GM12878 (cell line): ENCODE results near the gene CCR8. TPM values are rescaled to one million over a fixed set of nuclear protein-coding genes. Genes with fewer than 3 reads are reported as not detected.

Source experiments
- BCL3 ChIP-seq: IDR thresholded peaks from 2 replicates; pipeline ENCODE4 v1.6.1; 2011; ENCODE audit warnings: borderline replicate concordance, low read depth, mild to moderate bottlenecking, moderate library complexity, low read length; ENCODE audit not compliant: insufficient read depth, poor library complexity, severe bottlenecking
- BHLHE40 ChIP-seq, 2 experiments: fragments of 450-650 bp in 1 of 2; IDR thresholded peaks; 2 replicates each; pipeline ENCODE4 v1.6.1; 2011 to 2017; ENCODE audit warnings: low read depth in 2 of 2, borderline replicate concordance in 1 of 2, improper control_type of control experiment in 1 of 2, low read length in 1 of 2, mild to moderate bottlenecking in 1 of 2
- CHD2 ChIP-seq: IDR thresholded peaks from 2 replicates; pipeline ENCODE4 v1.6.1; 2011; ENCODE audit warnings: low read depth, low read length, improper control_type of control experiment, borderline replicate concordance
- CREM ChIP-seq: IDR thresholded peaks from 2 replicates; pipeline ENCODE4 v1.6.1; 2014; ENCODE audit warnings: antibody characterized with exemption, low read depth
- DPF2 ChIP-seq: fragments of 450-650 bp; IDR thresholded peaks from 2 replicates; pipeline ENCODE4 v1.6.1; 2017; ENCODE audit warnings: mild to moderate bottlenecking
- EGR1 ChIP-seq, 2 experiments: IDR thresholded peaks; 1 replicate in 1 of 2; 2 replicates in 1 of 2; pipeline ENCODE4 v1.6.1; 2011 to 2012; ENCODE audit warnings: low read depth in 2 of 2, low read length in 2 of 2, borderline replicate concordance in 1 of 2, mild to moderate bottlenecking in 1 of 2, moderate library complexity in 1 of 2
- FOXM1 ChIP-seq: IDR thresholded peaks from 2 replicates; pipeline ENCODE4 v1.6.1; 2012; ENCODE audit warnings: low read depth, mild to moderate bottlenecking, inconsistent platforms, low read length, moderate library complexity
- GABPA ChIP-seq: IDR thresholded peaks from 2 replicates; pipeline ENCODE4 v1.6.1; 2014; ENCODE audit warnings: antibody characterized with exemption, low read depth, mild to moderate bottlenecking, inconsistent platforms
- HCFC1 ChIP-seq: fragments of 150-350 bp; IDR thresholded peaks from 2 replicates; pipeline ENCODE4 v1.6.1; 2014; ENCODE audit warnings: low read length
- IKZF2 ChIP-seq, 2 experiments: fragments of 450-650 bp; IDR thresholded peaks; 2 replicates each; pipeline ENCODE4 v1.6.1; 2017; ENCODE audit warnings: mild to moderate bottlenecking in 2 of 2, moderate library complexity in 2 of 2
- JUNB ChIP-seq: IDR thresholded peaks from 2 replicates; pipeline ENCODE4 v1.6.1; 2016; ENCODE audit warnings: antibody characterized with exemption, mild to moderate bottlenecking
- MEF2B ChIP-seq: fragments of 450-650 bp; IDR thresholded peaks from 2 replicates; pipeline ENCODE4 v1.6.1; 2018; ENCODE audit warnings: mild to moderate bottlenecking, moderate library complexity; ENCODE audit not compliant: partially characterized antibody, poor library complexity, severe bottlenecking
- MTA3 ChIP-seq: IDR thresholded peaks from 2 replicates; pipeline ENCODE4 v1.6.1; 2012; ENCODE audit warnings: low read length, inconsistent platforms, borderline replicate concordance
- PAX8 ChIP-seq: fragments of 450-650 bp; IDR thresholded peaks from 2 replicates; pipeline ENCODE4 v1.6.1; 2017; ENCODE audit warnings: mild to moderate bottlenecking, moderate library complexity
- RB1 ChIP-seq: fragments of 450-650 bp; formaldehyde crosslinking; IDR thresholded peaks from 2 replicates; pipeline ENCODE4 v1.6.1; 2017; ENCODE audit warnings: mild to moderate bottlenecking, borderline replicate concordance
- RUNX3 ChIP-seq: IDR thresholded peaks from 2 replicates; pipeline ENCODE4 v1.6.1; 2012; ENCODE audit warnings: low read length, inconsistent platforms
- SIX5 ChIP-seq: IDR thresholded peaks from 2 replicates; pipeline ENCODE4 v1.6.1; 2011; ENCODE audit warnings: mild to moderate bottlenecking, low read depth, low read length, moderate library complexity; ENCODE audit not compliant: severe bottlenecking
- SMAD5 ChIP-seq: IDR thresholded peaks from 2 replicates; pipeline ENCODE4 v1.6.1; 2016; ENCODE audit warnings: antibody characterized with exemption, low read depth
- SREBF2 ChIP-seq: IDR thresholded peaks from 2 replicates; pipeline ENCODE4 v1.6.1; 2012; ENCODE audit warnings: mild to moderate bottlenecking, low read length
- YBX1 ChIP-seq: fragments of 450-650 bp; IDR thresholded peaks from 2 replicates; pipeline ENCODE4 v1.6.1; 2016; ENCODE audit warnings: antibody characterized with exemption
- ZNF687 ChIP-seq: fragments of 450-650 bp; IDR thresholded peaks from 2 replicates; pipeline ENCODE4 v1.6.1; 2017; ENCODE audit warnings: mild to moderate bottlenecking, moderate library complexity
- polyA plus RNA-seq, 11 experiments: library from polyadenylated mRNA; depleted of rRNA in 4 of 11; unstranded in 6 of 11; stranded (reverse) in 5 of 11; fragments of >200 nt; fragmentation: Nextera tagmentation in 4 of 11; fragmentation: Illumina TruSeq in 1 of 11; extraction: Ambion mirVana in 4 of 11; extraction: Trizol in 1 of 11; gene quantifications; 1 replicate in 1 of 11; 2 replicates in 10 of 11; pipeline versions ENCODE4 v1.2.1 to v1.2.3, GENCODE V29; 2011 to 2016; ENCODE audit warnings: inconsistent platforms in 2 of 11, missing spikeins in 2 of 11, low read depth in 1 of 11
- total RNA-seq, 4 experiments: library from RNA; depleted of rRNA in 3 of 4; stranded (reverse); fragments of >200 nt in 3 of 4; fragmentation: Illumina TruSeq in 1 of 4; extraction: Trizol in 1 of 4; gene quantifications; 2 replicates each; pipeline versions ENCODE4 v1.2.1 to v1.2.3, GENCODE V29; 2013 to 2021
- TF ChIP-seq, protein P1 (sequence below): fragments of 450-650 bp; IDR thresholded peaks from 2 replicates; pipeline ENCODE4 v1.6.1; 2016; ENCODE audit warnings: mild to moderate bottlenecking, moderate library complexity, borderline replicate concordance

CCR8 gene
- total and polyA plus RNA-seq, 10 of the 15 experiments (the other 5 are each of a cell fraction or from before 2014, with no cell fraction given): 5.2 to 28.8 (median 15.6) TPM

DNA sequence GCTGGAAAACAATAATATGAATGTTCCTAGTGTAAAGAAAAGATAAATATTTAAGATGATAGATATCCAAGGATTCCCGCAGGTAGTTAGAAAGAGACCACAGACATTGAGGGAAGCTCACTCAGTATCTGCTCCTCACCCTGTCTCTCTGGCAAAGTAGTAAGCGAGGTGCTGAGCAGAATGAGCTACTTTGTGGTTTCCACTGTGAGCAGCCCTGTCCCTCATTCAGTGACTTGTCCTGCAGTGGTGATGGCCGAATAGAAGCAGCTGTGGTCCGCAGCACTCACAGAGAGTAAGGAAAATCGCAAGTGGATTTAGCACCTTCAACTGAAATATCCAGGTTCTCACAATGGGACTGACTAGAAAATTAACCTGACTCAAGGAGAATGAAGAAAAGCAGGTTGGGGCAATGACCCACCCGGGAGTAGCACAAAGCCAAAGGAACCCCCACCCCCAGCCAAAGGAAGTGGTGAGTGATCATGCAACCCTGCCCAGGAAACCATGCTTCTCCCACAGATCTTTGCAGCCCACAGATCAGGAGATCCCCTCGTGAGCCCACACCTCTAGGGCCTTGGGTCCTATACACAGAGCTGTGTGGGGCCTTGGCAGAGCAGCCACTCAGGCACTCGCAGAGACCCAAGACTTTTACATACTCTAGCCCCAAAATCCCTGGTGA lies 31.9 kb downstream of the CCR8 start (continued):
- TF ChIP-seq JUNB (peak; percentile 43; the same call in 1 of the 2 replicates), SREBF2 (no peak), FOXM1 (peak; percentile 72; the same call in 1 of the 2 replicates), MTA3 (0 out of 2 replicates have a peak, but pooled peaks have one; percentile 63), IKZF2 (IDR thresholded peaks at IDR 0.05) (peak in 1 of 2 experiments; percentile 15; a peak in 1 of 4 replicates), SIX5 (no peak), BHLHE40 (IDR thresholded peaks at IDR 0.05; ENCODE audit: borderline replicate concordance in 1 of 2, low read depth in 2 of 2, low read length in 1 of 2) (no peak), MEF2B (no peak), BCL3 (no peak), PAX8 (no peak), ZNF687 (peak; percentile 73), CHD2 (no peak), HCFC1 (no peak), EGR1 (IDR thresholded peaks at IDR 0.05; ENCODE audit: borderline replicate concordance in 1 of 2, low read depth in 2 of 2, low read length in 2 of 2) (peak in 1 of 2 experiments; percentile 26; a peak in 1 of 3 replicates), RB1 (no peak), DPF2 (no peak), CREM (peak; percentile 21; the same call in 1 of the 2 replicates), RUNX3 (peak; percentile 90), SMAD5 (no peak), YBX1 (no peak), GABPA (0 out of 2 replicates have a peak, but pooled peaks have one; percentile 19)
- TF ChIP-seq, protein P1, sequence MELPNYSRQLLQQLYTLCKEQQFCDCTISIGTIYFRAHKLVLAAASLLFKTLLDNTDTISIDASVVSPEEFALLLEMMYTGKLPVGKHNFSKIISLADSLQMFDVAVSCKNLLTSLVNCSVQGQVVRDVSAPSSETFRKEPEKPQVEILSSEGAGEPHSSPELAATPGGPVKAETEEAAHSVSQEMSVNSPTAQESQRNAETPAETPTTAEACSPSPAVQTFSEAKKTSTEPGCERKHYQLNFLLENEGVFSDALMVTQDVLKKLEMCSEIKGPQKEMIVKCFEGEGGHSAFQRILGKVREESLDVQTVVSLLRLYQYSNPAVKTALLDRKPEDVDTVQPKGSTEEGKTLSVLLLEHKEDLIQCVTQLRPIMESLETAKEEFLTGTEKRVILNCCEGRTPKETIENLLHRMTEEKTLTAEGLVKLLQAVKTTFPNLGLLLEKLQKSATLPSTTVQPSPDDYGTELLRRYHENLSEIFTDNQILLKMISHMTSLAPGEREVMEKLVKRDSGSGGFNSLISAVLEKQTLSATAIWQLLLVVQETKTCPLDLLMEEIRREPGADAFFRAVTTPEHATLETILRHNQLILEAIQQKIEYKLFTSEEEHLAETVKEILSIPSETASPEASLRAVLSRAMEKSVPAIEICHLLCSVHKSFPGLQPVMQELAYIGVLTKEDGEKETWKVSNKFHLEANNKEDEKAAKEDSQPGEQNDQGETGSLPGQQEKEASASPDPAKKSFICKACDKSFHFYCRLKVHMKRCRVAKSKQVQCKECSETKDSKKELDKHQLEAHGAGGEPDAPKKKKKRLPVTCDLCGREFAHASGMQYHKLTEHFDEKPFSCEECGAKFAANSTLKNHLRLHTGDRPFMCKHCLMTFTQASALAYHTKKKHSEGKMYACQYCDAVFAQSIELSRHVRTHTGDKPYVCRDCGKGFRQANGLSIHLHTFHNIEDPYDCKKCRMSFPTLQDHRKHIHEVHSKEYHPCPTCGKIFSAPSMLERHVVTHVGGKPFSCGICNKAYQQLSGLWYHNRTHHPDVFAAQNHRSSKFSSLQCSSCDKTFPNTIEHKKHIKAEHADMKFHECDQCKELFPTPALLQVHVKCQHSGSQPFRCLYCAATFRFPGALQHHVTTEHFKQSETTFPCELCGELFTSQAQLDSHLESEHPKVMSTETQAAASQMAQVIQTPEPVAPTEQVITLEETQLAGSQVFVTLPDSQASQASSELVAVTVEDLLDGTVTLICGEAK: no peak
